Esophagus squamous epithelium (tissue), 5 donors: ENCODE measurements around the gene KCNJ6. TPM values are rescaled to one million over a fixed set of nuclear protein-coding genes. Genes with fewer than 3 reads are reported as not detected.

ENCODE experiments used
- DNase-seq: peaks from one replicate; lab custom pipeline; 2025; lab: John Stamatoyannopoulos, UW
- H3K27ac ChIP-seq, 4 donors: fragments of 200-600 bp; sonication (generic); one replicate each; pipeline ENCODE4 v1.5.1; 2016 to 2019; ENCODE audit warnings: mild to moderate bottlenecking in 1 of 4
- H3K27me3 ChIP-seq, 4 donors: fragments of 200-600 bp; sonication (generic); 1 replicate in 3 of 4; 2 replicates in 1 of 4; pipeline versions ENCODE4 v1.5.1 to v1.6.0; 2017 to 2021; ENCODE audit warnings: antibody characterized with exemption in 1 of 4
- H3K36me3 ChIP-seq, 3 donors: fragments of 200-600 bp; sonication (generic); one replicate each; pipeline ENCODE4 v1.5.1; 2016 to 2019
- H3K4me1 ChIP-seq, 3 donors: fragments of 200-600 bp; sonication (generic); one replicate each; pipeline ENCODE4 v1.5.1; 2017 to 2019
- H3K4me3 ChIP-seq, 4 donors: fragments of 200-600 bp; sonication (generic); 1 replicate in 3 of 4; 2 replicates in 1 of 4; pipeline ENCODE4 v1.5.1; 2016 to 2019; ENCODE audit warnings: mild to moderate bottlenecking in 2 of 4, moderate library complexity in 1 of 4
- H3K9me3 ChIP-seq, 3 donors: fragments of 200-600 bp; sonication (generic); one replicate each; pipeline ENCODE4 v1.5.1; 2016 to 2019
- POLR2A ChIP-seq, 4 donors: fragments of 450-650 bp; IDR thresholded peaks; one replicate each; pipeline ENCODE4 v1.6.1; 2017; ENCODE audit warnings: antibody characterized with exemption in 4 of 4, mild to moderate bottlenecking in 4 of 4, moderate library complexity in 3 of 4
- WGBS, 2 donors: methylation state at CpG; one replicate each; pipeline ENCODE4 v1.1.5; 2018; 5-methylcytosine and 5-hydroxymethylcytosine counted together
- intact Hi-C: fragments of 100-400 bp; cut with DNase I; formaldehyde crosslinking; loops from one replicate; pipeline ENCODE4 v1.15.0; 2022
- total RNA-seq, 4 donors: library from RNA; depleted of rRNA; stranded (reverse); fragments of >200 nt; gene quantifications; one replicate each; pipeline ENCODE4 v1.1.0, GENCODE V29; 2016
- TF ChIP-seq, protein P1 (sequence below), 6 experiments: fragments of 450-650 bp in 4 of 6; fragments of 200-600 bp in 2 of 6; sonication (generic) in 2 of 6; IDR thresholded peaks; one replicate each; pipeline ENCODE4 v1.5.1; 2016 to 2019; ENCODE audit warnings: antibody characterized with exemption in 6 of 6, mild to moderate bottlenecking in 4 of 6, moderate library complexity in 4 of 6
- donor health status: DM: yes; HTN: yes; CAD: no.

The KCNJ6 gene
- total RNA-seq, 4 donors from 2014 or later, result not detected

- no peak for TF ChIP-seq POLR2A (IDR thresholded peaks at IDR 0.05)
- TF ChIP-seq, protein P1, sequence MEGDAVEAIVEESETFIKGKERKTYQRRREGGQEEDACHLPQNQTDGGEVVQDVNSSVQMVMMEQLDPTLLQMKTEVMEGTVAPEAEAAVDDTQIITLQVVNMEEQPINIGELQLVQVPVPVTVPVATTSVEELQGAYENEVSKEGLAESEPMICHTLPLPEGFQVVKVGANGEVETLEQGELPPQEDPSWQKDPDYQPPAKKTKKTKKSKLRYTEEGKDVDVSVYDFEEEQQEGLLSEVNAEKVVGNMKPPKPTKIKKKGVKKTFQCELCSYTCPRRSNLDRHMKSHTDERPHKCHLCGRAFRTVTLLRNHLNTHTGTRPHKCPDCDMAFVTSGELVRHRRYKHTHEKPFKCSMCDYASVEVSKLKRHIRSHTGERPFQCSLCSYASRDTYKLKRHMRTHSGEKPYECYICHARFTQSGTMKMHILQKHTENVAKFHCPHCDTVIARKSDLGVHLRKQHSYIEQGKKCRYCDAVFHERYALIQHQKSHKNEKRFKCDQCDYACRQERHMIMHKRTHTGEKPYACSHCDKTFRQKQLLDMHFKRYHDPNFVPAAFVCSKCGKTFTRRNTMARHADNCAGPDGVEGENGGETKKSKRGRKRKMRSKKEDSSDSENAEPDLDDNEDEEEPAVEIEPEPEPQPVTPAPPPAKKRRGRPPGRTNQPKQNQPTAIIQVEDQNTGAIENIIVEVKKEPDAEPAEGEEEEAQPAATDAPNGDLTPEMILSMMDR (IDR thresholded peaks at IDR 0.05), result no peak
- 0 to 9% methylated on average over 1 of the region's 1 CpG for WGBS, 2 donors
- intact Hi-C loops, result no loop called here
- Histone ChIP-seq H3K36me3 (no peaks in the 10 kb centered on the region), H3K27ac (no peak overlapping the region), H3K4me3 (no peak overlapping the region), H3K4me1 (peaks cover 0 to 38% (median 12%) of the 10 kb centered on the region in 3 donors), H3K9me3 (no peaks in the 10 kb centered on the region), H3K27me3 (no peaks in the 10 kb centered on the region)
- DNase-seq, result no peak
Observed at GRCh38 chr21:37769656-37770055, 146.6 kb downstream of the KCNJ6 start.

DNA sequence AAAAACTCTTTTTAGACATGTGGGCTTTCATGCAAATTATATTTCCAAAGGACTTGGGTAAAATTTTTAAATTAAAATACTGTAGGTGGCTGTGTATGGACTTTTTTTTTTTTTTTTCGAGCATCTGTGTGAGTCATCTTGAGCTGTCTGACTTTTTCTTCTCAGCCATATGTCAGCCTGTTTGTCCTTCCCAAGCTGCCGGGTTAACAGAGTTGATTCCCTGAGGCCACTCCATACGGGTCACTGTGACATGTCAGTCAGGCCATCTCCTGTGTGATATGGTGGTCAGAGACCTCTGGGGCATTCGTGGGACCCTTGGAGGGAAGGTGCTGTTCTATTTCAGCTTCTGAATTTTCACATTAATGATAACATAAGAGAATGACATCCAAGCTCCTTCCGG, 148.3 kb downstream of the KCNJ6 start:
- no peak for TF ChIP-seq POLR2A (IDR thresholded peaks at IDR 0.05)
- TF ChIP-seq, protein P1 (IDR thresholded peaks at IDR 0.05), result no peak
- intact Hi-C loops, result no loop called here
- 25 to 29% methylated on average over 5 of the region's 5 CpGs for WGBS, 2 donors
- H3K27me3 ChIP-seq, result no peaks in the 10 kb centered on the region
- no peaks in the 10 kb centered on the region for H3K9me3 ChIP-seq
- DNase-seq, result no peak
- peaks cover 0 to 55% (median 29%) of the 10 kb centered on the region in 3 donors for H3K4me1 ChIP-seq
- no peak overlapping the region for H3K27ac ChIP-seq
- no peaks in the 10 kb centered on the region for H3K36me3 ChIP-seq
- H3K4me3 ChIP-seq, result no peak overlapping the region

- H3K27ac ChIP-seq, result peak overlapping the region in 2 of 4 donors; percentile 34 to 39
- peaks cover 0 to 66% (median 34%) of the 10 kb centered on the region in 3 donors for H3K4me1 ChIP-seq
- intact Hi-C loops, result no loop called here
- H3K4me3 ChIP-seq, result no peak overlapping the region
- TF ChIP-seq, protein P1 (IDR thresholded peaks at IDR 0.05), result no peak
- TF ChIP-seq POLR2A (IDR thresholded peaks at IDR 0.05), result no peak
- no peaks in the 10 kb centered on the region for H3K36me3 ChIP-seq
- H3K9me3 ChIP-seq, result no peaks in the 10 kb centered on the region
- WGBS, 2 donors, result 31 to 62% methylated on average over 5 of the region's 5 CpGs
- no peak for DNase-seq
- no peaks in the 10 kb centered on the region for H3K27me3 ChIP-seq
Observed at GRCh38 chr21:37766129-37766528, 150.1 kb downstream of the KCNJ6 start.

GRCh38 chr21:37765221-37765900, 150.9 kb downstream of the KCNJ6 start:
- intact Hi-C loops, result no loop called here
- no peaks in the 10 kb centered on the region for H3K27me3 ChIP-seq
- TF ChIP-seq, protein P1 (IDR thresholded peaks at IDR 0.05), result no peak
- TF ChIP-seq POLR2A (IDR thresholded peaks at IDR 0.05), result no peak
- H3K27ac ChIP-seq, result peak overlapping the region; percentile 32 to 69 (median 59)
- no peak for DNase-seq
- no peaks in the 10 kb centered on the region for H3K9me3 ChIP-seq
- no peaks in the 10 kb centered on the region for H3K36me3 ChIP-seq
- WGBS, 2 donors, result 24 to 45% methylated on average over 5 of the region's 5 CpGs
- H3K4me1 ChIP-seq, result peaks cover 0 to 66% (median 34%) of the 10 kb centered on the region in 3 donors
- no peak overlapping the region for H3K4me3 ChIP-seq

- Histone ChIP-seq H3K4me3 (no peak overlapping the region), H3K4me1 (peaks cover 0 to 66% (median 34%) of the 10 kb centered on the region in 3 donors), H3K36me3 (no peaks in the 10 kb centered on the region), H3K9me3 (no peaks in the 10 kb centered on the region), H3K27ac (peak overlapping the region in 3 of 4 donors; percentile 53 to 69 (median 65)), H3K27me3 (no peaks in the 10 kb centered on the region)
- WGBS, 2 donors, result 13 to 21% methylated on average over 2 of the region's 2 CpGs
- no peak for TF ChIP-seq POLR2A (IDR thresholded peaks at IDR 0.05)
- TF ChIP-seq, protein P1 (IDR thresholded peaks at IDR 0.05), result no peak
- DNase-seq, result no peak
- intact Hi-C loops, result no loop called here
Observed at GRCh38 chr21:37764691-37765090, 151.6 kb downstream of the KCNJ6 start.
